GM18873 (cell line): ENCODE data around the gene CCDC57.
"Not testable (repeated sequence)": the region's sequence is repeated elsewhere in the genome, so short reads cannot be mapped to it uniquely, and the experiment has no call there.

Experiments used
- ATAC-seq: cut with Tn5 transposase; IDR thresholded peaks from one replicate; pipeline ENCODE4 v1.9.1; 2021; ENCODE audit warnings: mild to moderate bottlenecking, moderate library complexity, moderate number of reproducible peaks; ENCODE audit not compliant: unreplicated experiment, low FRiP score

CCDC57 gene

GRCh38 chr17:82138511-82138992 is 74.1 kb downstream of the CCDC57 start:
- ATAC-seq: no peak

- ATAC-seq: no peak
Measured at GRCh38 chr17:82134101-82134500, 78.5 kb downstream of the CCDC57 start.

- ATAC-seq: not testable (repeated sequence)
Measured at GRCh38 chr17:82133166-82133953, 79.3 kb downstream of the CCDC57 start.

GRCh38 chr17:82129095-82129494 is 83.5 kb downstream of the CCDC57 start:
- ATAC-seq: no peak

- no peak for ATAC-seq
Measured at GRCh38 chr17:82128287-82128686, 84.4 kb downstream of the CCDC57 start.

- ATAC-seq: no peak
Measured at GRCh38 chr17:82127704-82128103, 84.9 kb downstream of the CCDC57 start.

GRCh38 chr17:82127315-82127595 is 85.4 kb downstream of the CCDC57 start:
- no peak for ATAC-seq

- no peak for ATAC-seq
Measured at GRCh38 chr17:82126556-82127314, 85.9 kb downstream of the CCDC57 start.

- no peak for ATAC-seq
Measured at GRCh38 chr17:82124101-82124500, 88.5 kb downstream of the CCDC57 start.

- no peak for ATAC-seq
Measured at GRCh38 chr17:82121660-82122629, 90.7 kb downstream of the CCDC57 start.

GRCh38 chr17:82121246-82121645 is 91.4 kb downstream of the CCDC57 start:
- ATAC-seq: no peak

GRCh38 chr17:82120148-82120547 is 92.5 kb downstream of the CCDC57 start:
- no peak for ATAC-seq

- ATAC-seq: no peak
Measured at GRCh38 chr17:82118815-82119380, 93.7 kb downstream of the CCDC57 start.

- ATAC-seq: no peak
Measured at GRCh38 chr17:82118168-82118814, 94.4 kb downstream of the CCDC57 start.

GRCh38 chr17:82117139-82118090 is 95.2 kb downstream of the CCDC57 start:
- ATAC-seq: no peak

- no peak for ATAC-seq
Measured at GRCh38 chr17:82116246-82116645, 96.4 kb downstream of the CCDC57 start.

- no peak for ATAC-seq
Measured at GRCh38 chr17:82114872-82115271, 97.8 kb downstream of the CCDC57 start.

- no peak for ATAC-seq
Measured at GRCh38 chr17:82114447-82114846, 98.2 kb downstream of the CCDC57 start.

GRCh38 chr17:82113941-82114340 is 98.7 kb downstream of the CCDC57 start:
- ATAC-seq: no peak
